ENCODE measurements around the gene FBXW10B.
"Not testable (repeated sequence)": the region's sequence is repeated elsewhere in the genome, so short reads cannot be mapped to it uniquely, and the experiment has no call there.

The FBXW10B gene

GRCh38 chr17:15619331-15620058 lies at the start of gene FBXW10B:
FBXW10B (minus strand) TSS chr17:15619704; CDS start chr17:15619512, 192 bp downstream.
- H3K27me3 Mint-ChIP-seq; DNase-seq (ENCODE audit: low spot score in 2 of 2); H3K4me1 Mint-ChIP-seq; H3K27ac Mint-ChIP-seq (ENCODE audit: low read depth); H3K9me3 Mint-ChIP-seq; H3K36me3 Mint-ChIP-seq (ENCODE audit: insufficient read depth); ATAC-seq (replicated peaks; ENCODE audit: extremely low read depth, poor library complexity, severe bottlenecking); H3K4me3 Mint-ChIP-seq: not testable (repeated sequence)

- no peaks in the 10 kb centered on the region for H3K4me1 Mint-ChIP-seq
- H3K4me3 Mint-ChIP-seq = no peak overlapping the region
- no peak overlapping the region for H3K27ac Mint-ChIP-seq (ENCODE audit: low read depth)
- H3K27me3 Mint-ChIP-seq = no peaks in the 10 kb centered on the region
- H3K9me3 Mint-ChIP-seq = no peaks in the 10 kb centered on the region
- no peak for DNase-seq (ENCODE audit: low spot score in 2 of 2)
- ATAC-seq (replicated peaks; ENCODE audit: extremely low read depth, poor library complexity, severe bottlenecking) = no peak
- H3K36me3 Mint-ChIP-seq (ENCODE audit: insufficient read depth) = peaks cover 2% of the 10 kb centered on the region
Observed at GRCh38 chr17:15663691-15664090, 44.2 kb upstream of the FBXW10B start.

DNA sequence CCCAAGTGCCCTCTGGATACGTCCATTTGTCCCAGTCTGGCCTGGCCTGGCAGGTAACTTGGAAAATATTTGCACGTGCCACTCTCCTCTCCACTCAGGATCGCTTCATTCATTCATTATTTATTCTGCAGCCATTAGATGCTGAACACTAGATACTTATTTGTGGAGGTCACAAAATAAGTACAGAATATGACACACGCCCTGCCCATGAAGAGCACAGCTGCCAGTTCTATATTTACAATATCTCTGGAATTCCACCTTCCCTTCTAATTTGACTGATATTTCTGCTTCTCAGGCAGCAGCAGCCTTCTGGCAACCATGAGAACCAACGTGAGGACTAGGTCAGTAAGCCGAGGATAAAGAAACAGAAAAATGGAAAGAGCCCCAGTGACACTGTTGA lies 43.7 kb upstream of the FBXW10B start:
- H3K9me3 Mint-ChIP-seq = no peaks in the 10 kb centered on the region

GRCh38 chr17:15662681-15663080 lies 43.2 kb upstream of the FBXW10B start:
- Mint-ChIP-seq H3K9me3 (no peaks in the 10 kb centered on the region), H3K36me3 (ENCODE audit: insufficient read depth) (peaks cover 2% of the 10 kb centered on the region), H3K27me3 (no peaks in the 10 kb centered on the region), H3K27ac (ENCODE audit: low read depth) (no peak overlapping the region), H3K4me1 (no peaks in the 10 kb centered on the region), H3K4me3 (no peak overlapping the region)
- DNase-seq (ENCODE audit: low spot score in 2 of 2) (no peak), ATAC-seq (replicated peaks; ENCODE audit: extremely low read depth, poor library complexity, severe bottlenecking) (no peak)

More for the DNA sequence above, 43.7 kb upstream of the FBXW10B start:
- Mint-ChIP-seq H3K4me1 (no peaks in the 10 kb centered on the region), H3K27me3 (no peaks in the 10 kb centered on the region), H3K4me3 (no peak overlapping the region), H3K27ac (ENCODE audit: low read depth) (no peak overlapping the region), H3K36me3 (ENCODE audit: insufficient read depth) (peaks cover 2% of the 10 kb centered on the region)
- DNase-seq (ENCODE audit: low spot score in 2 of 2) (no peak), ATAC-seq (replicated peaks; ENCODE audit: extremely low read depth, poor library complexity, severe bottlenecking) (no peak)

DNA sequence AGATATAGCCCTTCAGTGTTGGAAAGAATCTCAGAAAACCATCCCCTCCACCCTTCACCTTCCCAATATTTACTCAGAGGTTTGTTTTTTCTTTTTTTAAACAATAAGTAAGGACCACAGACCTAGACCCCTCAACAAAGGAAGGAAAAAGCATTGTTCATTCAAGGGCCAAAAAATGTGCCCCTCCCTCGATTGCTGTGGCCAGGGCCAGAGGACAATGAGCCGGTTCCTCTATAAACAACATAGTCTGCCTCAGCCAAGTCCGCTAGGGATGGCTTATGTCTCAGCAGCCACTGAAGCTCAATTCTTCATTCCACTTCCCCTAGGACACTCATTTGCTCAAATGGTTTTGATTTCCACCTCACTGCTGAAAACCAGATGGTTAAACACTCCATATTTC lies 40.6 kb upstream of the FBXW10B start:
- H3K36me3 Mint-ChIP-seq (ENCODE audit: insufficient read depth) = peaks cover 2% of the 10 kb centered on the region
- no peak for DNase-seq (ENCODE audit: low spot score in 2 of 2)
- no peaks in the 10 kb centered on the region for H3K9me3 Mint-ChIP-seq
- H3K27me3 Mint-ChIP-seq = no peaks in the 10 kb centered on the region
- ATAC-seq (replicated peaks; ENCODE audit: extremely low read depth, poor library complexity, severe bottlenecking) = no peak
- no peaks in the 10 kb centered on the region for H3K4me1 Mint-ChIP-seq
- H3K27ac Mint-ChIP-seq (ENCODE audit: low read depth) = no peak overlapping the region
- no peak overlapping the region for H3K4me3 Mint-ChIP-seq

- H3K4me1 Mint-ChIP-seq = no peaks in the 10 kb centered on the region
- DNase-seq (ENCODE audit: low spot score in 2 of 2) = no peak
- H3K9me3 Mint-ChIP-seq = no peaks in the 10 kb centered on the region
- H3K27ac Mint-ChIP-seq (ENCODE audit: low read depth) = no peak overlapping the region
- no peak overlapping the region for H3K4me3 Mint-ChIP-seq
- H3K36me3 Mint-ChIP-seq (ENCODE audit: insufficient read depth) = peaks cover 2% of the 10 kb centered on the region
- no peak for ATAC-seq (replicated peaks; ENCODE audit: extremely low read depth, poor library complexity, severe bottlenecking)
- H3K27me3 Mint-ChIP-seq = no peaks in the 10 kb centered on the region
Observed at GRCh38 chr17:15659663-15660062, 40.2 kb upstream of the FBXW10B start.

DNA sequence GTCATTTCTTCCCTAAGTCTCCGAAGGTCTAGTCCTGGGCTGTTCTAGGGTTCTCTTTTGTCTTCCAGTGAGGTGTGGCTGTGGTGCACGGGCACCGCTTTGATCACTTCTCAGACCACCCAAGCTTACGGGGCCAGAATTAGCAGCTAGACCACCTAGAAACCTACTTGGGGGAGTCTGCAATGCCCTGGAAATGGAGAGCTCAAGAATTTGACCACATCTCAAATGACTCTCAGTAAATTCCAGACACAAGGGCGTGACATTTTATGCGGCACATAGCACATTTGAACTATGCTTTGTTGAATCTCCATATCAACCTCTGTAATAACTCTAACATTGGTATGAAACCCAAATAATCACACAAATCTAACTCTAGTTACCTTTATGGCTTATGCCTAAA lies 39.7 kb upstream of the FBXW10B start:
- Mint-ChIP-seq H3K27ac (ENCODE audit: low read depth) (no peak overlapping the region), H3K9me3 (no peaks in the 10 kb centered on the region), H3K36me3 (ENCODE audit: insufficient read depth) (peaks cover 2% of the 10 kb centered on the region), H3K27me3 (no peaks in the 10 kb centered on the region), H3K4me1 (no peaks in the 10 kb centered on the region), H3K4me3 (no peak overlapping the region)
- DNase-seq (ENCODE audit: low spot score in 2 of 2) (no peak), ATAC-seq (replicated peaks; ENCODE audit: extremely low read depth, poor library complexity, severe bottlenecking) (no peak)

DNA sequence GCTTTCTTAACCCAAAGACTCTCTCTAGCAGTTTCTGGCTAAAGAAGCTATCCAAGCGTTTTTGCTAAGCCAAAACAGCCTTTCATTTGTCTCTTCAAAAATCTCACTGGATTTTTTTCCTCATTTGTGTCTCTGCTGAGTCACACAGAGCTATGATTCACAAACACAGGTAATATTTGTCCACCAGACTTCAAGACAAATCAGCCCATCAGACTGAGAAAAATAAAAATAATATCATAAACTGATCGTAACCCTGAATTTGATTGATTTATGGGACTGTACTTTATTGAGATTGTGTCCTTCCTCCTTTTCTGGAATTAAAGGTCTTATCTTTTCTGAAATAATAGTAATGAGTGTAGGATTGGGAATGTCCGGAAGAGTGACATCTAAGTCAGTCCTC lies 38.8 kb upstream of the FBXW10B start:
- Mint-ChIP-seq H3K27me3 (no peaks in the 10 kb centered on the region), H3K36me3 (ENCODE audit: insufficient read depth) (peaks cover 2% of the 10 kb centered on the region), H3K27ac (ENCODE audit: low read depth) (no peak overlapping the region), H3K4me1 (no peaks in the 10 kb centered on the region), H3K4me3 (no peak overlapping the region), H3K9me3 (no peaks in the 10 kb centered on the region)
- ATAC-seq (replicated peaks; ENCODE audit: extremely low read depth, poor library complexity, severe bottlenecking) = no peak
- DNase-seq (ENCODE audit: low spot score in 2 of 2) = no peak

GRCh38 chr17:15657868-15658267 lies 38.4 kb upstream of the FBXW10B start:
- Mint-ChIP-seq H3K27me3 (no peaks in the 10 kb centered on the region), H3K27ac (ENCODE audit: low read depth) (no peak overlapping the region), H3K9me3 (no peaks in the 10 kb centered on the region), H3K4me1 (no peaks in the 10 kb centered on the region), H3K4me3 (no peak overlapping the region), H3K36me3 (ENCODE audit: insufficient read depth) (peaks cover 2% of the 10 kb centered on the region)
- no peak for ATAC-seq (replicated peaks; ENCODE audit: extremely low read depth, poor library complexity, severe bottlenecking)
- no peak for DNase-seq (ENCODE audit: low spot score in 2 of 2)

- ATAC-seq (replicated peaks; ENCODE audit: extremely low read depth, poor library complexity, severe bottlenecking) (no peak), DNase-seq (ENCODE audit: low spot score in 2 of 2) (no peak)
- peaks cover 6% of the 10 kb centered on the region for H3K4me1 Mint-ChIP-seq
- H3K9me3 Mint-ChIP-seq = no peaks in the 10 kb centered on the region
- H3K27ac Mint-ChIP-seq (ENCODE audit: low read depth) = no peak overlapping the region
- peaks cover 4% of the 10 kb centered on the region for H3K36me3 Mint-ChIP-seq (ENCODE audit: insufficient read depth)
- H3K27me3 Mint-ChIP-seq = no peaks in the 10 kb centered on the region
- H3K4me3 Mint-ChIP-seq = no peak overlapping the region
Observed at GRCh38 chr17:15654886-15655561, 35.5 kb upstream of the FBXW10B start.

- DNase-seq (ENCODE audit: low spot score in 2 of 2); H3K27me3 Mint-ChIP-seq; ATAC-seq (replicated peaks; ENCODE audit: extremely low read depth, poor library complexity, severe bottlenecking); H3K36me3 Mint-ChIP-seq (ENCODE audit: insufficient read depth); H3K4me3 Mint-ChIP-seq; H3K4me1 Mint-ChIP-seq; H3K9me3 Mint-ChIP-seq; H3K27ac Mint-ChIP-seq (ENCODE audit: low read depth): not testable (repeated sequence)
Observed at GRCh38 chr17:15654401-15654800, 34.9 kb upstream of the FBXW10B start.

DNA sequence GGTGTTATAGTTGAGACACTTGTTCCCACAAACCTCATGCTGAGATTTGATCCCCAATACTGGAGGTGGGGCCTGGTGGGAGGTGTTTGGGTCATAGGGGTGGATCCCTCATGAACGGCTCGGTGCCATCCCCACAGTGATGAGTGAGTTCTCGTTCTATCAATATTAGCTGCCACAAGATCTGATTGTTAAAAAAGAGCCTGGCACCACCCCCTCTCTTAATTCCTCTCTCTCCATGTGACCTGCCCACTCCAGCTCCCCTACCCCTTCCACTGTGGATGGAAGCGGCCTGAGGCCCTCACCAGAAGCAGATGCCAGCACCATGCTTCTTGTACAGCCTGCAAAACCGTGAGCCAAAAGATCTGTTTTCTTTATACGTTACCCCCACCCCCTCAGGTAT lies 33.5 kb upstream of the FBXW10B start:
- ATAC-seq (replicated peaks; ENCODE audit: extremely low read depth, poor library complexity, severe bottlenecking) = no peak
- H3K27me3 Mint-ChIP-seq = no peaks in the 10 kb centered on the region
- peaks cover 4% of the 10 kb centered on the region for H3K36me3 Mint-ChIP-seq (ENCODE audit: insufficient read depth)
- no peak overlapping the region for H3K27ac Mint-ChIP-seq (ENCODE audit: low read depth)
- no peak for DNase-seq (ENCODE audit: low spot score in 2 of 2)
- H3K4me1 Mint-ChIP-seq = peaks cover 6% of the 10 kb centered on the region
- H3K9me3 Mint-ChIP-seq = no peaks in the 10 kb centered on the region
- no peak overlapping the region for H3K4me3 Mint-ChIP-seq

GRCh38 chr17:15651583-15652110 lies 32.1 kb upstream of the FBXW10B start:
- no peak for DNase-seq (ENCODE audit: low spot score in 2 of 2)
- Mint-ChIP-seq H3K36me3 (ENCODE audit: insufficient read depth) (peaks cover 4% of the 10 kb centered on the region), H3K4me1 (peaks cover 6% of the 10 kb centered on the region), H3K27me3 (no peaks in the 10 kb centered on the region), H3K27ac (ENCODE audit: low read depth) (no peak overlapping the region), H3K4me3 (no peak overlapping the region), H3K9me3 (no peaks in the 10 kb centered on the region)
- no peak for ATAC-seq (replicated peaks; ENCODE audit: extremely low read depth, poor library complexity, severe bottlenecking)
